CD14-positive monocyte (primary cell): ENCODE measurements around the gene LRRC4B. TPM values are rescaled to one million over a fixed set of nuclear protein-coding genes. Genes with fewer than 3 reads are reported as not detected.
A peak's percentile ranks its signal among the peaks of the same experiment; 100 is the strongest.

Experiments
- DNase-seq, 3 donors: peaks; one replicate each; pipeline ENCODE4 v3.0.0-alpha.2; 2011 to 2022
- H2AFZ ChIP-seq: 2 replicates; pipeline ENCODE4 v1.6.0; 2012; ENCODE audit warnings: mild to moderate bottlenecking, low read depth, low read length, inconsistent platforms; ENCODE audit not compliant: insufficient read depth, poor library complexity, severe bottlenecking
- H3K27ac ChIP-seq, 2 donors: 1 replicate in 1 of 2; 2 replicates in 1 of 2; pipeline ENCODE4 v1.5.1; 2012 to 2013; ENCODE audit warnings: low read length in 2 of 2, control low read depth in 1 of 2, inconsistent platforms in 1 of 2, low read depth in 1 of 2, mild to moderate bottlenecking in 1 of 2
- H3K27me3 ChIP-seq, 2 donors: one replicate each; pipeline versions ENCODE4 v1.6.0 to v1.6.1; 2011 to 2013; ENCODE audit warnings: low read length in 2 of 2; ENCODE audit not compliant: control insufficient read depth in 2 of 2, insufficient read depth in 2 of 2
- H3K36me3 ChIP-seq, 2 donors: replicated peaks in 1 of 2; 1 replicate in 1 of 2; 2 replicates in 1 of 2; pipeline versions ENCODE4 v1.5.1 to v1.6.1; 2012 to 2013; ENCODE audit warnings: low read length in 2 of 2, control low read depth in 1 of 2, inconsistent platforms in 1 of 2, mild to moderate bottlenecking in 1 of 2; ENCODE audit not compliant: insufficient read depth in 2 of 2, control insufficient read depth in 1 of 2
- H3K4me1 ChIP-seq, 2 donors: 1 replicate in 1 of 2; 2 replicates in 1 of 2; pipeline versions ENCODE4 v1.5.1 to v1.6.1; 2012 to 2013; ENCODE audit warnings: low read length in 2 of 2, control low read depth in 1 of 2, inconsistent platforms in 1 of 2, mild to moderate bottlenecking in 1 of 2, moderate library complexity in 1 of 2; ENCODE audit not compliant: insufficient read depth in 2 of 2, control insufficient read depth in 1 of 2
- H3K4me2 ChIP-seq: replicated peaks from 2 replicates; pipeline ENCODE3; 2012; ENCODE audit warnings: low read length, moderate library complexity, mild to moderate bottlenecking; ENCODE audit not compliant: poor library complexity, severe bottlenecking; ENCODE audit errors: extremely low read depth
- H3K4me3 ChIP-seq, 3 experiments: fragments of 200-600 bp in 1 of 3; sonication (generic) in 1 of 3; replicated peaks in 1 of 3; 1 replicate in 2 of 3; 2 replicates in 1 of 3; pipeline ENCODE4 v1.5.1; 2011 to 2013; ENCODE audit warnings: low read length in 3 of 3, mild to moderate bottlenecking in 3 of 3, control low read depth in 2 of 3, low read depth in 2 of 3, inconsistent platforms in 1 of 3, moderate library complexity in 1 of 3
- H3K79me2 ChIP-seq: 2 replicates; pipeline ENCODE4 v1.6.0; 2012; ENCODE audit warnings: mild to moderate bottlenecking, control low read depth, inconsistent platforms, low read length, moderate library complexity; ENCODE audit not compliant: insufficient read depth
- H3K9ac ChIP-seq: 2 replicates; pipeline ENCODE4 v1.6.0; 2017; ENCODE audit warnings: low read length, mild to moderate bottlenecking; ENCODE audit not compliant: insufficient read depth, poor library complexity, severe bottlenecking
- H3K9me3 ChIP-seq, 2 donors: replicated peaks in 1 of 2; 1 replicate in 1 of 2; 2 replicates in 1 of 2; pipeline versions ENCODE4 v1.5.1 to v1.6.1; 2012 to 2013; ENCODE audit warnings: low read length in 2 of 2, control low read depth in 1 of 2; ENCODE audit not compliant: control insufficient read depth in 1 of 2, insufficient read depth in 1 of 2
- H4K20me1 ChIP-seq: 2 replicates; pipeline ENCODE4 v1.6.0; 2012; ENCODE audit warnings: mild to moderate bottlenecking, low read length, control low read depth, moderate library complexity; ENCODE audit not compliant: insufficient read depth
- H3K27ac Mint-ChIP-seq, 7 donors: one replicate each; pipeline ENCODE4 v1.8.0; 2020; ENCODE audit warnings: mild to moderate bottlenecking in 7 of 7, mixed read lengths in 7 of 7, moderate library complexity in 6 of 7, inconsistent platforms in 2 of 7
- H3K27me3 Mint-ChIP-seq, 3 donors: one replicate each; pipeline ENCODE4 v1.8.0; 2021 to 2022; ENCODE audit warnings: low read depth in 3 of 3, mild to moderate bottlenecking in 3 of 3, mixed read lengths in 3 of 3, moderate library complexity in 3 of 3, inconsistent platforms in 1 of 3
- H3K36me3 Mint-ChIP-seq, 2 donors: one replicate each; pipeline ENCODE4 v1.8.0; 2020; ENCODE audit warnings: mixed read lengths in 2 of 2, inconsistent platforms in 1 of 2, mild to moderate bottlenecking in 1 of 2
- H3K4me1 Mint-ChIP-seq: one replicate; pipeline ENCODE4 v1.8.0; 2020; ENCODE audit warnings: mild to moderate bottlenecking, mixed read lengths
- H3K4me3 Mint-ChIP-seq, 2 donors: one replicate each; pipeline ENCODE4 v1.8.0; 2020; ENCODE audit warnings: mild to moderate bottlenecking in 2 of 2, mixed read lengths in 2 of 2, moderate library complexity in 1 of 2
- H3K9me3 Mint-ChIP-seq, 7 donors: one replicate each; pipeline ENCODE4 v1.8.0; 2020 to 2022; ENCODE audit warnings: mixed read lengths in 7 of 7, mild to moderate bottlenecking in 6 of 7, moderate library complexity in 6 of 7, inconsistent platforms in 2 of 7
- WGBS: methylation state at CpG from one replicate; pipeline ENCODE4 v1.1.5; 2013; ENCODE audit warnings: missing lambda C conversion rate; ENCODE audit not compliant: insufficient coverage; 5-methylcytosine and 5-hydroxymethylcytosine counted together
- intact Hi-C, 2 donors: fragments of 100-400 bp; cut with micrococcal nuclease; formaldehyde crosslinking; loops; one replicate each; pipeline versions ENCODE4 v1.15.0 to v1.15.1; 2023
- polyA plus RNA-seq, 3 donors: library from polyadenylated mRNA; depleted of rRNA in 1 of 3; unstranded in 2 of 3; stranded (reverse) in 1 of 3; fragments of 300-500 nt in 2 of 3; fragments of >200 nt in 1 of 3; fragmentation: Illumina TruSeq in 2 of 3; gene quantifications; 1 replicate in 2 of 3; 2 replicates in 1 of 3; pipeline ENCODE4 v1.2.3, GENCODE V29; 2012 to 2021
- TF ChIP-seq, protein P1 (sequence below): fragments of 200-600 bp; IDR thresholded peaks from one replicate; pipeline ENCODE4 v1.8.0; 2022; ENCODE audit warnings: antibody characterized with exemption, mild to moderate bottlenecking

Gene LRRC4B
- polyA plus RNA-seq, 3 donors: not detected

DNA sequence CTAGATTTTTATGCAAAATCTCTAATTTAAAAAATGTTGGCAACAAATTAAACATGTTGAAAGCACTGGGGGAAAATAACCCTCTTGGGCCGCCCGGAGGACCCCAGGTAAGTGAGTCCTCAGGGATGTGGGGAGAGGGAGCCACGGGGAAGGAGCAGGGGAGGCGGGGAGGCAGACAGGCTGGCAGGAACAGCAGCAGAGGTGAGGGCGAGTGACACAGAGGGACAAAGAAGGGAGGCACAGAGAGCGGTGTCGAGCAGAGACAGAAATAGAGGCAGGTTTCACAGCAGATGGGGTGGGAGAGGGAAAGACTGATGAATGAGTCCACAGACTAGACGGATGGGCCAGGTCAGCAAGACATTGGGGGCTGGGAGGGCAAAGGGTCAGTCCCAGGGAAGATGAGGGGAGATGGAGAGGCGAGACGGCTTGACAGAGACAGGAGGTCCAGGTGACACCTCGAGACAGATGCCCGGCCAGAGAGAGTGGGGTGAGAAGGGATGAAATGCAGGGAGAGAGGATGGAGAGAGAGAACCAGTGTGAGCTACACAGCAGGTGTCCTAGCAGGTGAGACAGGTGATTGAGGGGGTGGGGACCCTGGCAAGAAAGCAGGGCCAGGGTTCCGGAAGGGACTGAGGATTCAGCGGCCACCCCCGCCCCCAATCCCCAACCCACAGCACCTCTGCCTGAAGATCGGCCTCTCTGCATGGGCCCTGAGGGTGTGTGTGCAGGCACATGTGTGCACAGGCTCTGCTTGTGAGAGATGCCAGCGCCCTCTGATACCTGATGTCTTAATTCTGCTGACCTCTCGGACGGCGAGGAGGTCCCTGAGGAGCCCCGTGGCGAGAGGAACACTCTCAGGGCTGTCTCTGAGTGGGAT is 3.8 kb downstream of the LRRC4B start:
- Histone ChIP-seq H3K27me3 (peaks cover 19 to 45% of the 10 kb centered on the region in 2 donors), H3K9me3 (no peaks in the 10 kb centered on the region), H3K9ac (no peak overlapping the region), H2AFZ (no peak overlapping the region), H3K4me3 (no peak overlapping the region), H3K36me3 (no peaks in the 10 kb centered on the region), H3K4me1 (no peaks in the 10 kb centered on the region), H3K27ac (no peak overlapping the region), H4K20me1 (no peaks in the 10 kb centered on the region), H3K4me2 (no peak overlapping the region), H3K79me2 (no peaks in the 10 kb centered on the region)
- peaks cover 47 to 70% (median 63%) of the 10 kb centered on the region in 3 donors for H3K27me3 Mint-ChIP-seq
- 55% methylated on average over 18 of the region's 22 CpGs for WGBS
- H3K27ac Mint-ChIP-seq: no peak overlapping the region
- intact Hi-C loops: loop anchor here in 1 of 2 donors (5.0 kb wide), 1 partner anchor 197 kb away; the partner anchor contains the start of gene NAPSA
- H3K4me3 Mint-ChIP-seq: peak overlapping the region in 1 of 2 donors; percentile 81
- peaks cover 0 to 13% (median 2%) of the 10 kb centered on the region in 7 donors for H3K9me3 Mint-ChIP-seq
- H3K4me1 Mint-ChIP-seq: no peaks in the 10 kb centered on the region
- H3K36me3 Mint-ChIP-seq: no peaks in the 10 kb centered on the region
- TF ChIP-seq, protein P1, sequence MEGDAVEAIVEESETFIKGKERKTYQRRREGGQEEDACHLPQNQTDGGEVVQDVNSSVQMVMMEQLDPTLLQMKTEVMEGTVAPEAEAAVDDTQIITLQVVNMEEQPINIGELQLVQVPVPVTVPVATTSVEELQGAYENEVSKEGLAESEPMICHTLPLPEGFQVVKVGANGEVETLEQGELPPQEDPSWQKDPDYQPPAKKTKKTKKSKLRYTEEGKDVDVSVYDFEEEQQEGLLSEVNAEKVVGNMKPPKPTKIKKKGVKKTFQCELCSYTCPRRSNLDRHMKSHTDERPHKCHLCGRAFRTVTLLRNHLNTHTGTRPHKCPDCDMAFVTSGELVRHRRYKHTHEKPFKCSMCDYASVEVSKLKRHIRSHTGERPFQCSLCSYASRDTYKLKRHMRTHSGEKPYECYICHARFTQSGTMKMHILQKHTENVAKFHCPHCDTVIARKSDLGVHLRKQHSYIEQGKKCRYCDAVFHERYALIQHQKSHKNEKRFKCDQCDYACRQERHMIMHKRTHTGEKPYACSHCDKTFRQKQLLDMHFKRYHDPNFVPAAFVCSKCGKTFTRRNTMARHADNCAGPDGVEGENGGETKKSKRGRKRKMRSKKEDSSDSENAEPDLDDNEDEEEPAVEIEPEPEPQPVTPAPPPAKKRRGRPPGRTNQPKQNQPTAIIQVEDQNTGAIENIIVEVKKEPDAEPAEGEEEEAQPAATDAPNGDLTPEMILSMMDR: no peak
- no peak for DNase-seq

DNA sequence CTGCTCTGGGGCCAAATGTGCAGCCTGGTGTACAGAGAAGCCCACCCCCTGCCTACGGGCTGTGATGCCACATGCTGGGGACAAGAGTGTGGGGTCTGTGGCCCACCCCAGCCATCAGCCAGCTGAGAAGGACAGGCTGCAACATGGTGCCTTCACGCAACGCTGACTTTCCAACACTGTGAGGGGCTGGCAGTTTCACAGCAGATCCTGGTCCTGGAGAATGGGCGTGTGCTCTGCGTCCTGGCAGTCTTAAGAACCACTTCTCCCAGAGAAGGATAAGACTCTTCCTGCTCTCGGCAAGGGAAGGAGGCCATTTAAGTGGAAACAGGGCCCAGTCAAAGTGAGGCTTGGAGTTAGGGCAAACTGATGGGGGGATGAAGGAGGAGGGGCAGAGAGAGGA is 4.6 kb downstream of the LRRC4B start:
- Mint-ChIP-seq H3K9me3 (peaks cover 0 to 9% (median 2%) of the 10 kb centered on the region in 7 donors), H3K4me3 (no peak overlapping the region), H3K4me1 (no peaks in the 10 kb centered on the region), H3K36me3 (no peaks in the 10 kb centered on the region), H3K27me3 (peaks cover 41 to 65% (median 55%) of the 10 kb centered on the region in 3 donors), H3K27ac (no peak overlapping the region)
- no peaks in the 10 kb centered on the region for H3K9me3 ChIP-seq
- no peak for DNase-seq
- peaks cover 19 to 37% of the 10 kb centered on the region in 2 donors for H3K27me3 ChIP-seq
- no peak overlapping the region for H3K27ac ChIP-seq
- no peak overlapping the region for H2AFZ ChIP-seq
- TF ChIP-seq, protein P1: no peak
- intact Hi-C loops: loop anchor here in 1 of 2 donors (5.0 kb wide), 1 partner anchor 196 kb away; the partner anchor contains the start of gene NAPSA
- no peak overlapping the region for H3K4me3 ChIP-seq
- H3K79me2 ChIP-seq: no peaks in the 10 kb centered on the region
- no peaks in the 10 kb centered on the region for H3K36me3 ChIP-seq
- H3K9ac ChIP-seq: no peak overlapping the region
- H3K4me2 ChIP-seq: no peak overlapping the region
- no peaks in the 10 kb centered on the region for H4K20me1 ChIP-seq
- no peaks in the 10 kb centered on the region for H3K4me1 ChIP-seq
- 71% methylated on average over 6 of the region's 6 CpGs for WGBS
